Dermis blood vessel endothelial cell (primary cell): ENCODE results near the gene PRR5L. TPM values are rescaled to one million over a fixed set of nuclear protein-coding genes. Genes with fewer than 3 reads are reported as not detected.
A peak's percentile ranks its signal among the peaks of the same experiment; 100 is the strongest.

Source experiments
- DNase-seq: peaks from one replicate; pipeline ENCODE4 v3.0.0; 2010
- total RNA-seq: library from RNA; depleted of rRNA; stranded (reverse); fragments of >200 nt; gene quantifications from 2 replicates; pipeline ENCODE4 v1.2.3, GENCODE V29; 2014

The PRR5L gene
- total RNA-seq, 1 donor from 2014 or later: 30.3 TPM

DNA sequence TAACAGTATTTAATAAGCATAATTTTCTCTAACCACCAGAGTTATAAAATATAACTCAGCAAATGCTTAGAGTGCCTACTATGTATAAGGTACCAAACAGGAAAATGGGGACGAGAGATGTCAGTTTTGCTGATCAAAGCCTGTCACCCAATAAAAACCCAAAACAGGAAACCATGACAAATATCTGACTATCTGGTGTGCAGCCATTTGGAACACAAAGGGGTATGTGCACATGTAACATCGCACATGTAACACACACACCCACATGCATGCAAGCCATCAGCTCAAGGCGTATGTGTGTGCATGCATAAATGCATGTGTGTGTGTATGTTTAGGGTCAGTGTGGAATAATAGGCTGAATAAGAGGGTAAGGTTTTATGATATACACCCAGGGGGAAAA, 64.2 kb downstream of the PRR5L start:
- no peak for DNase-seq

DNA sequence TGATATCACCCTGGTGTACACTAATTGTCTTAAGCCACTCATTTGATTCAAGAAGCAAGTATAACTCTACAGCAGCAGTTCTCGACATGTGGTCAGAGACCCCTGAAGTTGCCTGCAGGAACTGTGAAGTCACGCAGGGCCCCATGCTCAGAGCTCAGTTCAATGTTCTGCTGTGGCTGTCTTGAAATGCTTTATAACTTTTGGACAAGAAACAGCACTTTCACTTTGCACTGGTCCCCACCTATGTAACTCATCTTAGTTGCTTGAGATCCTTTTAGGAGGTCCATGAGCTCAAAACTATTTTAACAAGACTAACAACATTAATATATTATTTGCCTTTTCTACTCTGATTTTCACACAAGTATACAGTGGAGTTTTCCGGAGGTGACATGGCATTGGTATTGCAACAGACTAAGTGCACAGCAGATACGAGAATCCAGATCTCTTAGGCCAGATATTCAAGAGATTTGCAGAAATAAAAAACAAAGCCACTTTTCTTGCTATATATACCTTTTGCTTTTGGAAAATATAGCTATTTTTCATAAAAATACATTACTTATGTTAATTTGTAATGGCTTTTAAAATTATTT, 64.8 kb downstream of the PRR5L start:
- no peak for DNase-seq

DNA sequence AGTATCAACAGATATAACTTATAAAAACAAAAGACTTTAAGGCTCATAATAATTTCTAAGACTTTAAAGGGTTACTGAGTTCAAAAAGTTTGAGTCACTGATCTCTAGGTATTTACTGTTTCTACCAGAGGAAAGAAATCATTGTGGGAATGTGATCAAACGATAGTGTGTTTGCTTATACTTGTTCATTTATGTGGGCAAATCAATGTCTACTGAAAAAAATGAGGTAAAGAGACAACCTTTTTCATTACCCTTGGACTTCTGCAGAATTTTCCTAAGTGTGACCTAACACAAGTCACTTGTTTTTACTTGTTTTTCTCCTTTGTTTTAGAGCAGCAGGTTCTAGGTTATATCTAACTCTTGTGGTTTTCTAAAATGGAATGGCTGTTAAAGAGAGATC, 65.4 kb downstream of the PRR5L start:
- DNase-seq: no peak

- peak; percentile 20 for DNase-seq
Observed at GRCh38 chr11:36361901-36362391, 65.9 kb downstream of the PRR5L start.

DNA sequence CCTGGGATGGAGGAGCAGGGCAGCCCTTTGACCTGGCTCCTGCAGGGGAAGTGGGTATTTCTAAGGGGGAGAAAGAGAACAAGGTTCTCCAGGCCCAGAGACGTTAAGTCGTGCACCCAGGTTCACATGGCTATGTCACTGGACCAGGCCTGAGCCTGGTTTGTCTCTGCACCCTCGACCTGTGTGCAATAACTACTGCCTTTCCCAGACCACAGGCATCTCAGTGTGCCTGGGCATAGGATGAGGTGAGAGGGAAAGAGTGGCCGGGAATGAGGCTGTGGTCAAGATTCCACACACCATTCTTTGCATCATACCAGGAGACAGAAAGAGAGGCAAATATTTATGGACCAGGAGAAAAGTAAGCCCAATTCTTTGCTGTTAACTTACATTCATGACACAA, 66.8 kb downstream of the PRR5L start:
- DNase-seq: no peak

DNA sequence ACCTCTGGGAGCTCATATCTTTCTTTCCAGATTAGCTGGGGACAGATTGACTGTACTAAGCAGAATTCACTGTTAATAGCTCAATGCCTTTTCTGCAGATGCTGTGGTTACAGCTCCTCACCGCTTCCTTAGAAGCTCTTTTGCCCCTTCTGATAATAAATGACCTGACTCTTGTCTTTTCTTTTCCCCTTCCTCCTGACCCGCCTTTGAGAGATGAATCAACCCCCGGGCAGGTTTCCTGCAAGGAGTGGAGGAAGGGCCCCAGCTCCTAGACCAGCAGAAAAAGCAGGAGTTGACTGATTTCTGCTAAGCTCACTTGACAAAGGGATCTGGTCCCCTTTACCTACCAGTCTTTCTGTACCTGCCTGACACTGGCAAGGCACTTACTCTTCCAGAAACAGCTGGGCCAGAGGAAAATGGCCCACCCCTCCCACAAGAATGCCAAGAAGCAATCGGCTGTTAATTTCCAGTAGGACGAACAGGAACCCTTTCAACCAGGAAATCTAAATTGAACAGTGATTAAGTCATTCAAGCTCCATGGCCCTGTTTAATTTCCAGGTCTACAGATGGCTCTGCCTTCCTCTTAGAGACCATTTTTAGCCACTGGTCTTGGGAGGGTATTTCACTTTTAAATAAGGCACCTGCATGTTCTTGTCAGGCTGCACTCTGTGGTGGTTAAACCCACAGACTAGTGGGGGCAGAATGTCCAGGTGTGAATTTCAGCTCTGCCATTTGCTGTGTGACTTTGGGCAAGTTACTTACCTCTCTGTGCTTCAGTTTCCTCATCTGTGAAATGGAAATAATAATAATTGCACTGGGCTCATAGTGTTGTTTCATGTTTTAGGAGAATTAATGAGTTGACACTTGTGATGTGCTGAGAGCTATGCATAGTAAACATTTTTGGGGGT, 67.5 kb downstream of the PRR5L start:
- DNase-seq: peak; percentile 39

DNA sequence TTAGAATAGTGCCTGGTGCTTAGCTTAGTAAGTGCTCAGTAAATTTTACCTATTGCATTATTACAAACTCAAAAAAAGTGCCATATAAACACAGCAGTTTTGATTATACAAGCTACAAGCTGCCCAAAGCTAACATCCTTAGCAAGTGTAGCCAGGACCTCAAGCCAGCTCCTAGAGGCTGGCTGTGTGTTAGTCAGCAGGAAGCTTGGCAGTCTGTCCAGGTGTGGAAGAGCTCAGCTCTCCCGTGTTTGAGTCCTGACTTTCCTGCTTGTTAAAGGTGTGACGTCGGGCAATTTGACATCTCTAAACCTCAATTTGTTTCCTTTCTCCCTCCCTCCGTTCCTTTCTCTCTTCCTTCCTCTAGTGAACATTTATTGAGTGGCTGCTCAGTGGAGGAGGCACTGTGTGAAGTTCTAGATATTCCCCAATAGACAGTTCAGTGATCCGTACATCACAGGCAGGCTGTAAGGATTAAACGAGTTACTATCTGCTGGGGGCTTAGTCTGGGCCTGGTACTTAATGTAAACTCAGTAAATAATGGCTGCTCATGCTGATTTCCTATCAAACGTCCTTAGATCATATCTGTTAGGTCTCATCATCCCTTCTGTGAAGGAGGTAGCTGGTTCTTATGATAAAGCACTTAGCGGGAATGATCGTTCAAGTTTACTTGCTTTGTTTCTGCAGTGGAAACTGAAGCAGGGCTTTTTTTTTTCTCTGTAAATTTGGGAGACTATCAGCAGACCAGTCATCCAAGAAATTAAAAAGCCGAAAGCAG, 68.7 kb downstream of the PRR5L start:
- DNase-seq: peak; percentile 22

- DNase-seq: no peak
Observed at GRCh38 chr11:36365907-36366306, 69.8 kb downstream of the PRR5L start.

DNA sequence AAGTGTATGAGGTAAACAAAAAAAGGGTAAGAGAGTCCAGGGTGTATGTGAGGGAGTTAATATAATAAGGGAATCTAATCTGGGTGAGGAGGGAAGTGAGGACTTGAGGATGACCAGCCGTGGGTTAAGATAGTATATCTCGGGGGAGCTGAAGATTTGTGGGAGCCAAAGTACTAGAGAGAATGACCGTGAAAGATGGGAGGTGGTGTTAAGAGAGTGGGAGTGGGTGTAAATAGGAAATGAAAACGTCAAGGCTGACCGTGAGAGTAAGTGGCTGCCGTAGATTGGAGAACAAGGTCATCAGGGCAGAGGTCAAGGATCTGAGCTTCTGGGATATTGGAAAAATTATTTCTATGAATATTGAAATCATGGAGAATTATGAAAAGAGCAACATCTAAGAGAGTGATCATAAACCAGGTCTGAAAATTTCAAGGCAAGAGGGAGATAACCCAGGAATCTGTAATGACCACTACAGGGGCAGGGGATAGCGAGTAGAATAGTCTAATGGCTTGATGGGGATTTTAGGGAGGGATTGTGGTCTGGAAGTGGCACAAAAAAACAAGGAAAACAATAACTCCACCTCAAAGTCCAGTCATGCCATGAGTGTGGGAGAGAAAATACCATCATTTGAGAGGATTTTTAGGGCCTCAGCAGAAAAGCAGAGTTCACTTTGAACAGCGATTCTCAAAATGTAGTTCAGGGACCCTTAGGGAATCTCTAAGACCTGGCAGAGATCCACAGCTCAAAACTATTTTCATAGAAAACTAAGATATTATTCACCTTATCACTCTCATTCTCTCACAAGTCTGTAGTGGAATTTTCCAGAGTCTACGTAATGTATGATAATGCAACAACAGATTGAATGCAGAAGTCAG, 72.0 kb downstream of the PRR5L start:
- no peak for DNase-seq

DNA sequence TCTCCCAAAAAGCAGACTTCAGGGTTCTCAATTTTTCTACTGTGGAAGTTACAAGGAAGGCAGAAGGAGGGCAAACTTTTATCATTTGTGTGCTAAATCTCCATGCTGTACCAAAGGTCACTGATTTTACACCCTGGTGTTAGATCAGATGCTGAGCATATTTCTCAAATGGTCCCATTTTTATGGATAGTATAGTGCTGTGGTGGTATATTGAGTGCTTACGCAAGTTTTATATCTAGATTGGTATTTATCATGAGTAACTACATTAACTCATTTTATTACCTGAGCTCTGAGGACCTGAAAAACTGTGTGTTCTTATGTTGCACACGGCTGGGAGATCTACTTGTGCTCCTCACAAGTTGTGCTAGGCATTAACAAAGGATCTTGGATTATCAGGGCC, 75.1 kb downstream of the PRR5L start:
- DNase-seq: no peak

DNA sequence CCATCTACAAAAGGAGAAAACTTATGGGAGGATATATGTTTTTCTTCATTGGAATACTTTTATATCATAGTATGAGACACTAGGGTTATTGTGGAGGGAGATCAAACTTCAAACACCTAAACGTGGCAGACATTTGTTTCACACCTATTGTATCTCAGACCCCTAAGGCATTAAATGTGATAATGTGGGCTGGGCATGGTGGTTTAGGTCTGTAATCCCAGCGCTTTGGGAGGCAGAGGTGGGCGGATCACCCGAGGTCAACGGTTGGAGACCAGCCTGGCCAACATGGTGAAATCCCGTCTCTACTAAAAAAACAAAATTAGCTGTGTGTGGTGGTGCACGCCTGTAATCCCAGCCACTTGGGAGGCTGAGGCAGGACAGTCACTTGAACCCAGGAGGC, 75.5 kb downstream of the PRR5L start:
- no peak for DNase-seq

DNA sequence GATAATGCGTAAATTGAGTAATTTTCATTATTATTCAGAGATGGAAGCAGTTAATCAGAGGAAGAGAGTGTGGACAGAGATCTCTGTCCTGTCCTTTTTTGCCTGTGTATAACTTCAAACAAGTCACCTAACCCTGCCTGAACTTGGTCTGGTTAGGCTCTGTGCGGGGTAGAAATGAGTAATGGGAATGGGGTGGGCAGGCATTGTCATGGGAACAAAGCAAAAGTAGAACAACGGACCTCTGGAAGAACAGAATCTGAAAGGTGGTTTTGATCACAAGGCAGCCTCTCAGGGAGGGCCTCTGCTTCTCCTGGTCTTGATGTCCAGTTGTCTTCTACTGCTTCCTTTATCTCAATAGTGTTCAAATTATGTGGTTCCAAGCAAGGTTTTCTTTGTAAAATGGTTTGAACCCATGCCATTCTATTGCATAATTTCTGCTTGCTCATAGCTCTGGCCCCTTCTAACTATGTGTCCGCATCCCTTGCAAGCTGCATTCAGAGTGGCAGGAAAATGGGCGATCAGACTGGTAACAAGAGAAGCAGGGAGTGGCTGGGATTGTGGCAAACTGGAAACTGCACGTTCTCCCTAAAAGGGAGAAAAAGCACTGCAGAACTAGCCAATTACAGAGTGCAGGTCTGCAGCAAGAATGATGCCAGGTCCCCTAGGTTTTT, 76.1 kb downstream of the PRR5L start:
- DNase-seq: no peak

- DNase-seq: no peak
Observed at GRCh38 chr11:36373016-36374010, 77.2 kb downstream of the PRR5L start.

DNA sequence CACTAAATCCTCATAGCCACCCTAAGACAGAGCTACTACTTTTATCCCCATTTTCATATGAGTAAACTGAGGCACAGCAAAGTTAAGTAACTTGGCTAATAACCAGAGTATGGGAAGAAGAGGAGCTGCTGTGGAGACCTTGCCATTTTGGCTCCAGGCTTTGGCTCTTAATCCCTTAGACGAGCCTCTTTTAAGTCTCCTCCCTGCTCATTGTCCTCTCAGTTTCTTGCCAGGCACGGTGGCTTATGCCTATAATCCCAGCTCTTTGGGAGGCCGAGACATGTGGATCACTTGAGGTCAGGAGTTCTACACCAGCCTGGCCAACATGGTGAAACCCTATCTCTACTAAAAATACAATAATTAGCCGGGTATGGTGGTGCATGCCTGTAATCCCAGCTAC, 78.6 kb downstream of the PRR5L start:
- no peak for DNase-seq

DNA sequence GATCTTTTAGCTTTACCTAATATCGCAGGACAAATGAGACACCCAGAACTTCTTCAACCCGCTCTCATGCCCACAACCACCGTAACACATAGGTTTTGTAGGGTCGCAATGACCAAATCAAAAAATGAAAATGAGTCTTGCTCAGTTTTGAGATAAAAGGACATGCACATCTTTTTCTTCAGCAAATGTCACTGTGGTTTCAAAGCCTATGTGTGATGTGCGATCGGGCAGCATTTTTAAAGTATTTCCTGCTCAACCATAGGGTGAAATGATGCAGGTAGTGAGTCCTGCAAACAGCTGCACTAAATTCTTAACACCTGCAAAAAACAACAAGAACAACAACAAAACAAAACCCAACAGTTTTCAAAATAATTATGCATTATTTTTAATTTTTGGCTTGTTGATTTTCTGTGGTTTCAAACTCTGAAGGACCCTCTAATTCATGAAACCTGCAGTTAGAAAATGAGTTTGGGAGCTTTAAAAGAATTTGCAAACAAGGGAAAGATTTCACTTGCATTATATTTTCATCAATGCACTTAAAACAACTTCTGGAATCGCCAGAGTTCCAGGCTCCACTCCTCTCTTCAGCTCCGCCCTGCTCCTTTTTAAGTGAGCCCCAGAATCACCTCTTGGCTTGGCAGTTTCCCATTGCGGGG, 79.4 kb downstream of the PRR5L start:
- no peak for DNase-seq

DNA sequence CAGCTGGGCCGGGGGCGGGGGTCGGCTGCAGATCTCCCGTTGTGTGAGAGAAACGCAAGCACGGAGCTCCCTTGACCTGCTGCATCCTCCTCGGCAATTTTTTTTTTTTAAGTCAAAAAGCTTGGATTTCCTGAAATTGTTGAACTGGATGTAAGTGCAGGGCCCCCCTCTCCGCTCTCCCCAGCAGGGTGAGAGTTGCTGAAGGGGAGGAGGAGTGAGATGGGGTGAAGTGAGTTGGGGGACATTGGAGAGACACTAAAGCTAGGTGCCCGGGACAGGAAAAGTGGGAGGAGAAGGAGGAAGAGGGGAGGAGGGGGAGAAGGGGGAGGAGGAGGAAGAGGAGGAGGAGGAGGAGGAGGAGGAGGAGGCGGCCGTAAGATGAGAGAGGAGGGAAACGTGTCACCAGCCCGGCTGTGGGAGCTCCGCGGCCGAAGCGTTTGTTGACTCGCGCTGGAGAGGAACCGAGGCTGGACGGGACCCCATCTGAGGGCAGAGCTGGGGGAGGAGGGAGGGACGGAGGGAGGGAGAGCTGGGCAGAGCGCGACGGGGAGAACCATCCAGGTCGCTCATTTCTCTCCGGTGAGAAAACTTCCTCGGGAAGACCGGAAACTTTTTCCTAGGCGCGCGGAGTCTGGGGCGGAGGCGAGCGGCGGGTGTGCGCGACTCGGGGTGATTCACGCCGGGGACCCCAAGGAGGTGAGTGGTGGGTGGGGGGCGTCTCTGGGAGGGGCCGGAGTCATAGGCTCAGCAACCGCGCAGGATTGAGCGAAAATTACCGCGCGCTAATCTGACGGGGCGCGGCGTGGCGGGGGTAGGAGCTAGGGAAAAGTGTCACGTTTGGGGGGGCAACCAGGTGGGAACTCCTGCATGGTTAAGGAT, 80.2 kb downstream of the PRR5L start:
- DNase-seq: peak; percentile 44

GRCh38 chr11:36376888-36377758, 81.0 kb downstream of the PRR5L start:
- DNase-seq: peak; percentile 46
